ENCODE data around the gene KCNH4.

- TF ChIP-seq NFIC (IDR thresholded peaks at IDR 0.05; ENCODE audit: low read length) (no peak), FOSL1 (CRISPR knock-in tag; IDR thresholded peaks at IDR 0.05; ENCODE audit: borderline replicate concordance) (no peak), CENPBD1 (CRISPR knock-in tag; IDR thresholded peaks at IDR 0.05; ENCODE audit: borderline replicate concordance, low read depth) (no peak), ZBTB38 (CRISPR knock-in tag; IDR thresholded peaks at IDR 0.05) (no peak), ZNF639 (CRISPR knock-in tag; conservative IDR thresholded peaks at IDR 0.05) (no peak), CTCF (CRISPR knock-in tag; IDR thresholded peaks at IDR 0.05) (no peak), SP2 (CRISPR knock-in tag; IDR thresholded peaks at IDR 0.05) (no peak), ZNF761 (CRISPR knock-in tag; conservative IDR thresholded peaks at IDR 0.05) (no peak), ZNF142 (CRISPR knock-in tag; IDR thresholded peaks at IDR 0.05) (no peak), HMG20A (CRISPR knock-in tag; IDR thresholded peaks at IDR 0.05; ENCODE audit: borderline replicate concordance) (no peak), KLF6 (CRISPR knock-in tag; IDR thresholded peaks at IDR 0.05) (no peak)
These were observed 61.6 kb downstream of the KCNH4 start for GRCh38 chr17:42119301-42119700.

Data from HepG2 (cell line).